HL-60 (cell line): ENCODE results near the gene TM9SF1.

Source experiments
- DNase-seq, 2 experiments: peaks; one replicate each; pipeline ENCODE4 v3.0.0-alpha.2; 2010 to 2020; ENCODE audit warnings: low read depth in 1 of 2, low spot score in 1 of 2
- H3K27ac ChIP-seq: fragments of 250-450 bp; sonication (Bioruptor Pico); replicated peaks from 2 replicates; pipeline ENCODE4 v1.5.1; 2020; ENCODE audit warnings: mild to moderate bottlenecking, moderate library complexity
- H3K27me3 ChIP-seq: fragments of 250-450 bp; sonication (Bioruptor Pico); 2 replicates; pipeline ENCODE4 v1.5.1; 2021; ENCODE audit warnings: mild to moderate bottlenecking, moderate library complexity; ENCODE audit not compliant: insufficient read depth, poor library complexity, severe bottlenecking
- H3K4me3 ChIP-seq: replicated peaks from 2 replicates; pipeline ENCODE4 v1.5.1; 2011; ENCODE audit warnings: mild to moderate bottlenecking, control low read depth, low read length; ENCODE audit not compliant: insufficient read depth
- CTCF ChIP-seq: IDR thresholded peaks from one replicate; pipeline ENCODE4 v1.5.1; 2011; ENCODE audit warnings: low read length, control low read depth, inconsistent platforms; ENCODE audit not compliant: insufficient read depth
- GABPA ChIP-seq: IDR thresholded peaks from 2 replicates; pipeline ENCODE4 v1.6.1; 2012; ENCODE audit warnings: low read depth
- POLR2AphosphoS5 ChIP-seq: IDR thresholded peaks from 2 replicates; pipeline ENCODE4 v1.6.1; 2012; ENCODE audit warnings: low read depth
- REST ChIP-seq: IDR thresholded peaks from 2 replicates; pipeline ENCODE4 v1.6.1; 2012; ENCODE audit warnings: low read depth; ENCODE audit not compliant: insufficient replicate concordance
- SPI1 ChIP-seq: IDR thresholded peaks from 2 replicates; pipeline ENCODE4 v1.6.1; 2012; ENCODE audit warnings: low read depth, mild to moderate bottlenecking, borderline replicate concordance

Gene TM9SF1

DNA sequence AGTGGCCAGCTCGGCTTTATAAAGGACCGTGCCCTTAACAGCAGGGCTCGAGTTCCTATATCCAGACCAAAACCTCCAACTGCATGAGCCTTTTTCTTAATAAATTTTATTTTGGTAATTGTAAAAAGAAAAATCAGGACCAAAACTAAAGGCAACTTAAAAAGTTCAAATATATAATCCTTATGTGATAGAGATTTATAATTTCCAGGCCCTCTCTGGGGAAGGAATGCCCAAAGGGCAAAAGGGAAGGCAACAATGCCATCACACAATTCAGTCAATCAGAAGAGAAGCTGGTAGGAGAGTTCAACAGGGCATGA is 6.2 kb downstream of the TM9SF1 start:
- no peak for TF ChIP-seq CTCF
- no peak for TF ChIP-seq POLR2AphosphoS5
- no peak for DNase-seq
- H3K27me3 ChIP-seq: no peaks in the 10 kb centered on the region
- peak overlapping the region; percentile 79; the same call in 1 of the 2 replicates for H3K27ac ChIP-seq
- peak overlapping the region; percentile 88 for H3K4me3 ChIP-seq

GRCh38 chr14:24188251-24189058 is 6.8 kb downstream of the TM9SF1 start, which contains the start of gene IPO4:
Gene IPO4 (minus strand): TSS chr14:24188816. CDS start chr14:24188787, 29 bp downstream.
- peak within 1 kb of the TSS; percentile 79 for H3K27ac ChIP-seq
- peak; percentile 94 to 98 for DNase-seq
- peak within 1 kb of the TSS; percentile 88 for H3K4me3 ChIP-seq
- TF ChIP-seq POLR2AphosphoS5 (peak; percentile 82; the same call in 1 of the 2 replicates), CTCF (no peak), REST (peak; percentile 37), GABPA (peak; percentile 100), SPI1 (peak; percentile 58; the same call in 1 of the 2 replicates)
- no peaks in the 10 kb centered on the region for H3K27me3 ChIP-seq

DNA sequence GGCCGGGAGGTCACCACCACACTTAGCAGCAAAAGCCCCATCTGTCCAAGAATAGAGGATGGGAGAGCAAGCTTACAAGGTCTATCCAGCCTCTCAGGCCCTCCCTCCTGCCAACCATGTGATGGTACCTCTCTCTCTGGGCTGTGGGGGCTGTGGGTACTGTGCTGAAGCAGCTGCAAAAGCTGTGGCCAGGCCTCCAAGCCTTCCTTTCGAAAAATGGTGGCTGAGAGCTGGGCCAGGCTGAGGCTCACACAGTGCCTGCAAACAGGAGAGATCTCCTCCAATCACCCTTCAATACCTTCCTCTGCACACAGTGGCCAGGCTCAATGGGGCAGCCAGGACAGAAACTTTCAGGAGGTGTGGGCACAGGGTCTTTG is 7.7 kb downstream of the TM9SF1 start:
- no peaks in the 10 kb centered on the region for H3K27me3 ChIP-seq
- no peak overlapping the region for H3K27ac ChIP-seq
- no peak for TF ChIP-seq POLR2AphosphoS5
- TF ChIP-seq SPI1: no peak
- no peak for TF ChIP-seq GABPA
- TF ChIP-seq CTCF: no peak
- no peak for TF ChIP-seq REST
- peak overlapping the region; percentile 88 for H3K4me3 ChIP-seq
- no peak for DNase-seq
